ACC112 (cell line): Measurements from ENCODE around the gene BMP6.

Experiments used
- H2AFZ ChIP-seq: fragments of 200-600 bp; sonication (generic); one replicate; pipeline ENCODE4 v1.6.0; 2017; ENCODE audit warnings: antibody characterized with exemption, low read length; ENCODE audit not compliant: unreplicated experiment
- H3K27ac ChIP-seq: fragments of 200-600 bp; sonication (generic); 2 replicates; pipeline ENCODE4 v1.5.1; 2014; ENCODE audit warnings: low read depth, mild to moderate bottlenecking, antibody characterized with exemption, low read length, moderate library complexity
- H3K27me3 ChIP-seq: fragments of 200-600 bp; sonication (generic); 2 replicates; pipeline ENCODE4 v1.6.1; 2014; ENCODE audit warnings: mild to moderate bottlenecking, antibody characterized with exemption, low read length, moderate library complexity, mixed read lengths; ENCODE audit not compliant: insufficient read depth
- H3K36me3 ChIP-seq: fragments of 200-600 bp; sonication (generic); 2 replicates; pipeline ENCODE4 v1.6.1; 2016; ENCODE audit warnings: mild to moderate bottlenecking, antibody characterized with exemption, low read length, moderate library complexity, mixed read lengths; ENCODE audit not compliant: insufficient read depth
- H3K4me1 ChIP-seq: fragments of 200-600 bp; sonication (generic); one replicate; pipeline ENCODE4 v1.6.1; 2016; ENCODE audit warnings: low read length, mixed read lengths; ENCODE audit not compliant: insufficient read depth, unreplicated experiment, control insufficient read depth
- H3K4me3 ChIP-seq: fragments of 200-600 bp; sonication (generic); 2 replicates; pipeline ENCODE4 v1.5.1; 2014; ENCODE audit warnings: mild to moderate bottlenecking, low read depth, low read length
- H3K79me2 ChIP-seq: fragments of 200-600 bp; sonication (generic); one replicate; pipeline ENCODE4 v1.6.0; 2016; ENCODE audit warnings: low read length; ENCODE audit not compliant: control insufficient read depth, unreplicated experiment, insufficient read depth

BMP6 gene

DNA sequence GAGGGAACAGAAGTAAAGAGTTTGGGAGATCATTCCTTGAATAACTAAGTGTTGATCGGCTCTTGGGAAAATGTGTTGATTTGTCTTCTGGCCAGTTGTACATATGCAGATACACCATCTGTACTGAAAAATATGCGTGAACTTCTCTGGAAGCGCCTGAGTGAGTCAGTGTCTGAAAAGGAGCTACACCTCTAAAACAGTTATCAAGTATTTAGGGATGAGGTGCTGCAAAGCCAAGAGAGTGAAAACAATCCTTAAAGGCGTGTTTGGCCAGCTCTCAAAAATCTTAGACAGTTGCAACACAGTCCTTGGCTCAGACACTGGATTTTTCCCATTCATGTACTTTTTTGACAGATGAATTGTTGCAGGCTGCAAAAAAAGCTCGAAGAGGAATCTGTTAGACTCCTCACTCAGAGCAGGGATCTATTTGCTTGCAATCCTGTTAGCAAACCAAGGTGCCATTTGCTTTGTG lies 61.3 kb downstream of the BMP6 start:
- Histone ChIP-seq H2AFZ (peak overlapping the region; percentile 49), H3K4me1 (peaks cover 23% of the 10 kb centered on the region), H3K27ac (no peak overlapping the region), H3K4me3 (peak overlapping the region; percentile 13), H3K36me3 (no peaks in the 10 kb centered on the region), H3K79me2 (no peaks in the 10 kb centered on the region), H3K27me3 (peaks cover under 1% of the 10 kb centered on the region; the same call in 1 of the 2 replicates)

DNA sequence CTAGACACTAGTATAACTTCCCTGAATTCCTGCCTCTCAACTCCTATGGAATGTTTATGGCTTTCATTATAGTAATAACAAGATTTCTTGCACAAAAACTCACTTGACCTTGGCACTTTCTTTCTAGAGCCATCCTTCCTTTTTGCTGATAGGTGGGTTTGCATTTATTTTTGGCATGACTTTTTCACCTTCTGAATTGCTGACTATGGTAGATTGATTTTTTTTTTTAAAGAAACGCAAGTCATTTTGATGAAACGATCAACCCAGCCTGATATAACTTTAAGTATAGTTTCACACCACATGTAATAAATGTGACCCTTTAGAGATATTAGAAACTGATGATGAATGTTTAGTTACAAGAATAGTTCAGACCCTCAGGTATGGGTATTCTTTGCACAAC lies 61.8 kb downstream of the BMP6 start:
- peaks cover 5% of the 10 kb centered on the region; the same call in 1 of the 2 replicates for H3K27me3 ChIP-seq
- H3K4me1 ChIP-seq = peaks cover 23% of the 10 kb centered on the region
- H2AFZ ChIP-seq = no peak overlapping the region
- no peaks in the 10 kb centered on the region for H3K36me3 ChIP-seq
- H3K79me2 ChIP-seq = no peaks in the 10 kb centered on the region
- H3K4me3 ChIP-seq = peak overlapping the region; percentile 13; the same call in 1 of the 2 replicates
- H3K27ac ChIP-seq = no peak overlapping the region

DNA sequence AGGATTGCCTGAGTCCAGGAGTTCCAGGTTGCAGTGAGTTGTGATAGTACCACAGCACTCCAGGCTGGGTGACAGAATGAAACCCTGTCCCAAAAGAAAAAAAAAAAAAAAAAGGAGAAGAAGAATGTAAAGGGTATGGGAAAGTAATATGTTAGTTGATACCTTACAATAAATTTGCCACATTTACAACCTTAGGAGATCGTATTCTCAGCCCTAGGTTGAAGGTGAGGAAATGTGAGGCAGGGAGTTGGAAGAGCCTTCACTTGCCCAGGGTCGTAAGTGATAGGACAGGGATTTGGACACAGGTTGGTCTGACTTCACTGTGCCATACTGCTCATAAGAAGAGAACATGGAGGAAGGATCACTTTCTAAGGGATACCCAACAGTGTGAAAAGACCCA lies 68.6 kb downstream of the BMP6 start:
- H2AFZ ChIP-seq = no peak overlapping the region
- no peaks in the 10 kb centered on the region for H3K4me1 ChIP-seq
- H3K79me2 ChIP-seq = no peaks in the 10 kb centered on the region
- H3K4me3 ChIP-seq = no peak overlapping the region
- no peak overlapping the region for H3K27ac ChIP-seq
- H3K36me3 ChIP-seq = no peaks in the 10 kb centered on the region
- H3K27me3 ChIP-seq = peaks cover 8% of the 10 kb centered on the region

DNA sequence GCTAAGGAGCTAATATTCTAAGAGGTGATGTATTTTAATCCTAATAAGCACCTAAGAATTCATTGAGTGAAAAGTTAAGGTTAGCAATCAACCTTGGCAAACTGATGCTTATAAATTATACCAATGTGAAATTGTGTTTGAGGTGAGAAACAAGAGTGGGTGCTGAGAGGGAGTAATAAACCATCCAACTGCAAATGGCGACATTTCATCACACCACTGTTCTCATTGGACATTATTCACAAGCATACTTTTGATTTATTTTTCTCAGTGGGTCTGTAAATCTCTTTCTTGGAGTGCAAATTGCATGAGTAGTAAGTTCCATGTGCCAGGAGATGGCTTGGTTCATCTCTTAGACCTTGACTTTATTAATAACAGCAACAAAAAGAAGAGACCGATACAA lies 71.5 kb downstream of the BMP6 start:
- Histone ChIP-seq H3K27ac (no peak overlapping the region), H3K27me3 (peaks cover 6% of the 10 kb centered on the region), H3K79me2 (no peaks in the 10 kb centered on the region)

DNA sequence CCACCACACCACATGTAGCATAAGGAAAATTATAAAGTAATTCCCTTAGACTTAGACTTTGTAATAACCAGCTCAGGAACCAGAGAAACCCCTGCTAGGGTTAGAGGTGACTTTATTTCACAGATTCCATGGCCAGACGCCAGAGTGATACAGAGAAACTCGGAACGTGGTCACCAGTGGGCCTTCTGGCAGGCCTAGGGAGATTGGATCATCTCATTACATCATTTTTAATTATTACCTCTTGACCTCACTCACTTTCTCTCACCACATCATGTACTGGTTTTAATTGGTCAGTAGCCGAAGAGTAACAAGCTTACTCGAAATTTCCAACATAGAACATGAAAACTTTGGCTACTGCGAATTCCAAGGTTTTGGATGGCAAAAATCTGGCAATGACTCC lies 72.9 kb downstream of the BMP6 start:
- Histone ChIP-seq H3K4me1 (no peaks in the 10 kb centered on the region), H3K27me3 (peaks cover 3% of the 10 kb centered on the region), H3K4me3 (no peak overlapping the region), H2AFZ (no peak overlapping the region), H3K27ac (no peak overlapping the region), H3K36me3 (no peaks in the 10 kb centered on the region), H3K79me2 (no peaks in the 10 kb centered on the region)

More for the DNA sequence above, 71.5 kb downstream of the BMP6 start:
- no peak overlapping the region for H2AFZ ChIP-seq
- H3K36me3 ChIP-seq = no peaks in the 10 kb centered on the region
- no peaks in the 10 kb centered on the region for H3K4me1 ChIP-seq
- no peak overlapping the region for H3K4me3 ChIP-seq

DNA sequence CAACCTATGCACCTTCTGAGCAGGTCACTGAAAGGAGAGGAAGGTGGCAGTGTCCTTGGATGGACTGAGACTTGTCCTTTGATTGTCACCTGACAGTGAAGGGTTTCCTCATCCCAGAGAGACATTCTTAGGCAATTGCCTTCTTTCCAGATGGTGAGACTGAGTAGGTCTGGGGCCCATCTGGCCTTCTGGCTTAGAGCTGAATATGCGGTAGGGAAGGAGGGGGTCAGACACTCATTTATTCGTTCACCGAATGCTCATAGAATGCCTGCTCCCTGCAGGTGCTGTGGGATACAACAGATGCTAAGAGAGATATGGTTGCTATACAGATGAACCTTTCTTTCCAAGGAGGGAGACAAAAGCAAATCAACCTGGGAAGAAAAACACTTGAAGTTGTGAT lies 76.8 kb downstream of the BMP6 start:
- peaks cover 4% of the 10 kb centered on the region for H3K27me3 ChIP-seq
- no peak overlapping the region for H2AFZ ChIP-seq
- no peak overlapping the region for H3K27ac ChIP-seq
- no peaks in the 10 kb centered on the region for H3K36me3 ChIP-seq
- H3K4me3 ChIP-seq = no peak overlapping the region
- no peaks in the 10 kb centered on the region for H3K4me1 ChIP-seq
- H3K79me2 ChIP-seq = no peaks in the 10 kb centered on the region

DNA sequence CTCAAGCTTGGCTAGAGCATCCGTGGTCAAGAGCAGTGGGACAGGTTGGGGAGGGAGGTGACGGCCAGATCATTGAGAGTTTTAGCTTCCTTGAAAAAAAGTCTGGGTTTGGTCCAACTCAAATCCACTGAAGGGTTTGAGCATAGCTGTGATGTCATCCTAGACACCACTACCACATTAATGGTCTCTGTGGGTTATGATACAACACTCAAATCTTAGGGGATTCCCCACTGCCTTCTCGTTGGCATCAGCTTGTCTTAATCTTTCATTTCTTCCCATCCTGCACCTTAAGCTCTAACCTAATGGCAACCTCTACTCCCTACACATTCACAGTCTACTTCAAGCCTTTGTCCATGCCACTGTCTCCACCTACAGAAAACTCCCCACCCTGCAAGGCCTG lies 77.3 kb downstream of the BMP6 start:
- Histone ChIP-seq H2AFZ (no peak overlapping the region), H3K27me3 (peaks cover 4% of the 10 kb centered on the region), H3K36me3 (no peaks in the 10 kb centered on the region), H3K4me3 (no peak overlapping the region), H3K79me2 (no peaks in the 10 kb centered on the region), H3K27ac (no peak overlapping the region), H3K4me1 (no peaks in the 10 kb centered on the region)

DNA sequence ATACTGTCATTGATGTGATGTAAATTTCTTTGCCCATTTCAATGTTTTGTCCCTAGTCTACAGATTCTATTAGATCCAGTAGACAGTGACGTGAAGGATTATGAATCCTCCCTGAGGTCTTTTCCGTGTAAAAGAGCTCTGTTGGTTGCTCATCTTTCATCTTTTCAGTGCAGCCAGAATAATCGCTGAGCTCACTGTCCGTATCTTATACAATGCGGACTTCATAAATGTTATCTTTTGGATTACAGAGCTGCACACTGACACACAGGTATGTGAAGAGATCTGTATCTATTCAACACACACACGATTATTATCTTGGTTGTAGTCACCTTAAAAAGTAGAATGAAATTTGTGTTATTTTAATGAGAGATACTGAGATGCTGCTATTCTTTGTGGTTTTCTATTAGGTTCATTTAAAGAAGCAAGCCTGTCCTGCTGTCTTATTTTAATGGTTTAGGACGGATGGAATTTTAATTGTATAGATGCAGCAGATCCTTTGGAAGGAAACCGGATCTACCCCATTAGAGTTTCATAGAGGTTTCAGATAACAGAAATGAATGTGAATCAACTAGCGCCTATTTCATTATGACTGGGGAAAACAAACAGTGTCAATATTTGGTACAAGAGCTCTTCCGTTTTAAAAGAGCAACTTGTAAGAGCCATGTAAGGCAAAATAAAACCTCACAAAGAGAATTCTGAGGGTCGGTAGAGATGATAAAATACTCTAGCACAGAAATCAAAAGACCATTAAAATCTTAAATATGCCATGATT lies 79.4 kb downstream of the BMP6 start:
- H3K79me2 ChIP-seq = no peaks in the 10 kb centered on the region
- peaks cover 4% of the 10 kb centered on the region for H3K27me3 ChIP-seq
- H3K4me3 ChIP-seq = no peak overlapping the region
- no peak overlapping the region for H3K27ac ChIP-seq
- no peak overlapping the region for H2AFZ ChIP-seq
- no peaks in the 10 kb centered on the region for H3K4me1 ChIP-seq
- no peaks in the 10 kb centered on the region for H3K36me3 ChIP-seq

DNA sequence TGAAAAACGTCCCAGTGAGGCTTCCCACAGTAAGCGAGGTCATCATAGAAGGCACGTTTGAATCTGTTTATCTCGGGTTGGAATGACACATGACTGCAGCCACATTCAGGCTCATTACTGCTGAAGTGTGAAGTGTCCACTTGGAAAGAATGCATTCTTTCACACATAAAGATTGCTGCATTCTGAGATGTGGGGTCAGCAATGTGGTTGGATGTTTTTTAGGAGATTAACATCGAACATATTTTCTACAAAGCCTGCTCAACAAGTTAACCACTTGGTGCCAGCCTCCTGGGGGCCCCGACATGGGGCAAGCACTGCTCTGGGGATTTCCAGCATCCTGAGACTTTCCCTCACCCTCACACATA lies 79.9 kb downstream of the BMP6 start:
- H3K4me1 ChIP-seq = no peaks in the 10 kb centered on the region
- H3K36me3 ChIP-seq = no peaks in the 10 kb centered on the region

DNA sequence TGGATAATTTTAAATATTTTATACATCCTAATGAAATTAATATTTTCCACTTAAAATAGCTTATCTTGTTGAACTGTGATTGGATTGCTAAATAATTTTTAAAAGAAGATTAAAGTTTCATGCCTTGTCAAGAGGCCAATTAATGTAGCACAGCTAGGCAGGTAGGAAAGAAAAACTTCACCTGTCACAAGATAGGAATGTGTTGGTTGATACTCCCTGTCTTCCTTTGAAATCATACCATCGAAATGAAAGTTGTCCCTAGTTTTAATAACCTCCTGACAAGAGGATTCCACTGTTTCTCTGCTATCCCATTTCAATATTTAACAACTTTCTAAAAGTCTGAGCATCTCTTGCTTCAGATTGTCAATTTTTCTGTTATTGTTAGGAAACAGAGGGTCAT lies 80.8 kb downstream of the BMP6 start:
- H3K27me3 ChIP-seq = peaks cover 4% of the 10 kb centered on the region
- no peak overlapping the region for H2AFZ ChIP-seq
- H3K27ac ChIP-seq = no peak overlapping the region
- H3K4me1 ChIP-seq = no peaks in the 10 kb centered on the region
- H3K79me2 ChIP-seq = no peaks in the 10 kb centered on the region
- no peak overlapping the region for H3K4me3 ChIP-seq
- H3K36me3 ChIP-seq = no peaks in the 10 kb centered on the region

More for the DNA sequence above, 79.9 kb downstream of the BMP6 start:
- H3K27ac ChIP-seq = no peak overlapping the region
- peaks cover 4% of the 10 kb centered on the region for H3K27me3 ChIP-seq
- no peaks in the 10 kb centered on the region for H3K79me2 ChIP-seq
- no peak overlapping the region for H3K4me3 ChIP-seq
- no peak overlapping the region for H2AFZ ChIP-seq

DNA sequence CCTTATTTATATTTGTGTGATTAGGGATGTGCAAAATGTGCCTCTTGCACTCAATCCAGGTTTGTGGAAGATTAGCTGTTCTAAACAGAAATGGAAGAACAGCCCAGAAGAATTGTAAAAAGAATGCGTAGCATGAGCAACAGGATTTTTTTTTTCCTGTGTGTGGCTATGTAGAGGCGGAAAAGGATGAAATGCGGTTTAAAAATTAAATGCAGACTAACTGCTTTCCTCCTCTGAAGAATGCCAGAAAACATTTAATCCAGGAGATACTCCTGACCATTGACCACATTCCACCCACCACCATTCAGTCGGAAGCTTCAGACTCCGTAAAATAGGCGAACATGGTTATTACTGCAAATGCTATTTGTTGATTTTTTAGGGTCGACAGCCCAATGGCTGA lies 83.4 kb downstream of the BMP6 start:
- Histone ChIP-seq H3K27me3 (peaks cover 4% of the 10 kb centered on the region), H3K36me3 (no peaks in the 10 kb centered on the region), H3K4me1 (no peaks in the 10 kb centered on the region), H3K79me2 (no peaks in the 10 kb centered on the region), H3K27ac (no peak overlapping the region), H3K4me3 (no peak overlapping the region), H2AFZ (no peak overlapping the region)
